ENCODE measurements around the gene FLG. TPM values are rescaled to one million over a fixed set of nuclear protein-coding genes. Genes with fewer than 3 reads are reported as not detected.

The FLG gene
- not detected in 2 replicates for total RNA-seq

DNA sequence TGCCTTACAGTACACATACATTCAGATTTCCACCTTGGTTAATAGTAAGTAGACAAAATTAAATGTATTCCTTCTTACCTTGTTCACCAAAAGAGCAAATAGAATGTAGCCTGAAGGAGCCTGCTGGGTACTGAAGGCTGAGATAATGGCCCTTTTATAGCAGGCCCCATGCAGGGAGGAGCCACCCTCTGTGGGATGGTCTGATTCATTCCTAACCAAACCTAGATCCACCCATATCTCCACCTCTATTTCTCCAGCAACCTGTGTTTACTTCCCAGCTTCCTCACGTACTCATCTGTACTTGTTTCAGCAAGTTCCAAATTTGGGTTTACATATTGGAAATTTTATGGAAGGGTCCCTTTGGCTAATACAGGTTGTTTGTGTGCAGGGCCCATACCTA, at the start of gene FLG:
Gene FLG, minus strand, starts transcription at position 129 of the 400 bp plus-strand sequence. CDS start 9,783 bp downstream, outside the sequence.

DNA sequence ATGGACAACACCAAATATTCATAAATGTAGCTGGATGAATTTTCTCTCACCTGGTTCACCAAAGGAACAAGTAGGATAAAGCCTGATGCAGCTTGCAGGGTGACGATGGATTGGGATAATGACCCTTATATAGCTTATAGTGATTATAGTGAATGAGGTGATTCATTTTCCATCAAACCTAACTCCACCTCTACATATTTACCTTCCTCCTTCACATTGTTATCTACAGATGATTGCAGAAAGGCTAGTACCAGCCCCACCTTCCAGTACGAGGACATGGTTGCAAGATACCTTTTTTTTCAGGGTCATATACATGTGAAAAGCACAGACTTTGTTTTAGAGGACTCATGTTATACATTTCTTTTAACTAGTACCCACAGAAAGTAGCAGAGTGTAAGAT, 34.9 kb upstream of the FLG start, which contains the start of gene FLG2:
Gene FLG2, minus strand, starts transcription at position 101 of the 400 bp plus-strand sequence. CDS start 1,122 bp downstream, outside the sequence.

Other genes starting within 250 kb of the FLG start
- not detected in 2 replicates for gene TCHHL1, start 236.2 kb downstream of the FLG start, total RNA-seq
- under 0.01 TPM in 1 of 2 replicates, not detected in the other for gene TCHH, start 209.8 kb downstream of the FLG start, total RNA-seq
- gene RPTN, start 166.0 kb downstream of the FLG start, total RNA-seq = not detected in 2 replicates
- not detected in 2 replicates for gene HRNR, start 101.0 kb downstream of the FLG start, total RNA-seq
- not detected in 2 replicates for gene FLG2, start 34.8 kb upstream of the FLG start, total RNA-seq
- not detected in 2 replicates for gene CRNN, start 89.0 kb upstream of the FLG start, total RNA-seq
- gene LCE5A, start 185.6 kb upstream of the FLG start, total RNA-seq = not detected in 2 replicates
- not detected in 2 replicates for gene CRCT1, start 189.2 kb upstream of the FLG start, total RNA-seq
- not detected in 2 replicates for gene LCE3E, start 241.5 kb upstream of the FLG start, total RNA-seq